GM18498 (cell line): ENCODE data around the gene CCDC86.

Experiments used
- ATAC-seq: cut with Tn5 transposase; IDR thresholded peaks from one replicate; pipeline ENCODE4 v1.9.1; 2021; ENCODE audit warnings: mild to moderate bottlenecking, moderate library complexity; ENCODE audit not compliant: unreplicated experiment

Gene CCDC86

DNA sequence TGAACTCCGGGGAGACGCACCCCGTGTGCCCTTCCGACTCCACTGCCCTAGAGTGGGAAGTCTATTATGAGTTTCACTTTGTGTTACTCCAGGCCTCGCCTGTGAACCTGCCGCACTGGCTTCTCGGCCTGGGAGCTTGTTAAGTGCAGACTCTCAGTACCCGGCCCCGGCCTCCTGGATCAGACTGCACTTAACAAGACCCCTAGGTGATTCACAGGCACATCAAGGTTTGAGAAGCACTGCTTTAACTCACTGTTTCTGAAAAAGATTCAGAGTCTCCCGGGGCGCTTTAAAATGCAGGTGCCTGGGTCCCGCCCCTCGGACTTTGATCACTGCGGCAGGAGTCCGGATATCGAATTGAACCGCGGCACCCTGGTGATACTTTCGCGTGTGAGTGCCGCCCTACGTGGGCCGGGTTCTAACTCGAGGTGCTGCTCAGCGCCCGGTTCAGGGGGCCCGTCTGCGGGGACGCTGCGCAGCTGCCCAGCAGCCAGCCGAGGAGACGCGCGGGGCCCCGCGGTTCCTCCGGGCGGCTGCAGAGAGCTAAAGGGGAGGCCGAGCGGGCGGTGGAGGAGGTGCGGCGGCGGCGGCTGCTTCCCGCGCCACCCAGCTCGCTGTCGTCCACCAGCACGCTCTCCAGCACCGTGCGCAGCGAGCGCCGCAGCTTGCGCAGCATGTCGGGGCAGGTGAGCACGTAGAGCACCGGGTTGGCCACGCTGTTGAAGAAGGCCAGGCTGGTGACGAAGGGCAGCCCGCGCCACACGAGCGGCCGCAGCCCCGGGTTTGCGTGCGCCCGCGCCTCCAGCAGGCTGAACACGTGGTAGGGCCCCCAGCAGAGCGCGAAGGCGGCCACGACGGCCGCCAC, 10.4 kb downstream of the CCDC86 start:
- ATAC-seq: no peak

GRCh38 chr11:60852982-60853950, 11.4 kb downstream of the CCDC86 start:
- ATAC-seq: no peak

DNA sequence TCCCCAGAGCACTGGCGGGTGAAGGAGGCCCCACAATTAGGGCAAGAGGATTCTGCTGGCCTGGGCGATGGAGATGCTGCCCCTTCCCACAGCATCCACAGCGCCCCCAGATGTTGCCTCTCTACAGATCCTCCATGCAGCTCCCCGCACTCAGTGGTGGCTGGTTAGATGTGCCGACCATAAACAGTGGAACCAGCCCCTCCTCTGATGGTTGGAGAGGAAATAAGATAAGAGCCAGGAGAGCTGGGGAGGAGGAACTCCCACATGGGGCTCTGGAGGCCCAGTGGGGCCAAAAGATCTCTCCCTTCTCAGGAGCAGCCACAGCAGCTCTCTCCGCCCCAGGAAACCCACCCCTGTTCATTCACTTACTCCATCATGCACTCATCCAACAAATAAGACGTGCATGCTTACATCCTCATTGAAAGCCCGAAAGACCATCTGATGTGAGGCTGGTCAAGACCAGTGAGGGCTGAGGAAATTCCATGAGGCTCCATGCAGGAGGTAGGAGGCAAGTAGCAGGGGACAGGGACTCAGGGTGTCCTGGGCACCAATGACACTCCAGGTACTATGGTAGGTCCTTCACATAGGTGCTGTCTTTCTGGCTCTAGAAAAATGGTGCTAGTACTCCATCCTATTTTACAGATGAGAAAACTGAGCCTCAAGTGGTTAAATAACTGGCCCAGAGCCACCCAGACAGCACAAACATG, 12.4 kb downstream of the CCDC86 start:
- no peak for ATAC-seq

DNA sequence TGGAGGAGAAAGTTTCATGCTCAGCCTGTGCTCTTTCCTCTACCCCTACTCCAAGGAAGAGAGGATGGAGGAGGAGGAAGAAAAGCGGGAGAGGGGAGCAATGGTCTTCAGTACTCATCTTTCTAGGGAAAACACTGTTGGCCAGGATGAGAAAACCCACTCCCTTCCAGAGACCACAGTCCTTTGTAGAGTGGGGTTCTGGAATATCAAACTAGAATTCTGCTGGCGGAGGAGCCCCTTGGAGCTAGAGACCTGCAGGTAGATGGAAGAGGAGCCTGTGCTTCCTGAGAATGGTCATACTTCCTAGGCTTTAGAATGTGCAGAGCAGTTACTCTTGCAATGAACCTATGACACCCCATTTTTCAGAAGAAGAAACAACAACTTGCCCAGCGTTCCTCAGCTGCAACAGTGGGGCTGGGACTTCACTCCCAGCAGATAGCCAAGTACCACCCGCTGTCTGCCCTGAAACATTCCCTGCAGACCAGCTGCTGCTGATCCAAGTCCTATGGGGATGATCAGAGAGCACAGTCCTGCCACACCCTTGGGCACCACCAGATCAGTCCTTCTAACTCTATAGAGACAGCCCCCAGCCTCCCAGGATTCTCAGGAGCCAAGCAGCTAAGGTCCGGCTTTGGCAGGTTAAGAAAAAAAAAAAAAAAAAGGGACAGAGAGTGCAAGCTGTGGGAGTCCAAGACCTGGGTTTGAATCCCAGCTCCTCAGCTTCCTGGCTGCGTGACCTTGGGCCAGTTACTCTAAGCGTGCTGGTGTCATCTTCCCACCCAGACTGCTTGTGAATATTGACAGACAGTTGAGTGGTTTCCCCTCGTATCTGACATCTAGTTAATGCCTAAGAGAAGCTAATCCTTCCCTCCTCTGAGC, 13.2 kb downstream of the CCDC86 start:
- no peak for ATAC-seq

GRCh38 chr11:60855726-60856633, 14.1 kb downstream of the CCDC86 start, which contains the start of gene PTGDR2:
Gene PTGDR2 (minus strand): TSS chr11:60855950. CDS start chr11:60853722, 2,228 bp downstream.
- no peak for ATAC-seq

DNA sequence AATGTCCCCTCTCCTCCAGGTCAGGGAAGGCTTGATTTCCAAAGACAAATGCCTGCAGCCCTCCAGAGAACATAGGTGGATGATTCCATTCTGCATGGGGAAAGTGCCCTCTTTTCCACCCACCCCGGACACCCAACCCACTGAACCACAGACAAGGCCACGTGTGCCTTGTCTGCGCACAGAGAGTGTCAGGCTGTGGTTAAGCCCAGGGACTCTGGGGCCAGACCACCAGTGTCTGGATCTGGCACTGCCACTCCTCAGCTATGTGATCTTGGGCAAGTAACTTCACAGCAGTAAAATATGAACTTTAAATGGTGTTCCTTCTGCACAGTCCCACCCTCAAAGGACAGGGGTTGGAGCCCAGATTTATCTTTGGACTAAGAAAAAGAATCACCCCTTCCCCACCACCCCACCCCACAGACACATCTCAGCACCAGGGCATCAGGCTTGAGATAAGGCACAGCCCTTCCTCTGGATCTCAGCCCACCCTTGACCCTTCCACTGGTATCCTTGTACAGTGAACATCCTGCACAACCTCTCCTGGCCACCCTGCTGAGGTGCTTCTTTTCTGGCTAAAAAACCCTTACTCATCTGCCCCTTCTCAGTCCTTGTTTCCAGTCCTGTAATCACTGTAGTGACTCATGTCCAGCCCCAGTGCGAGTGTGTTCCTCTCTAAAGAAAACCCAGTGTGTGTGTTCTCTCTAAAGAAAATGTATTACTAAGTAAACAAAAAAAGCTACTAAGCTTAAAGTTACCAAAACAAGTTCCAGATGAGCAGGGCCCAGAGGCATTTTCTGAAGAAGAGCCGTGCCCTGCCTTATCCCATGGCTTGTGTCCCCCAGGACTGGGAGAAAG, 15.7 kb downstream of the CCDC86 start:
- ATAC-seq: no peak

GRCh38 chr11:60858236-60858635, 16.3 kb downstream of the CCDC86 start:
- no peak for ATAC-seq

GRCh38 chr11:60858731-60859464, 17.0 kb downstream of the CCDC86 start:
- ATAC-seq: no peak

DNA sequence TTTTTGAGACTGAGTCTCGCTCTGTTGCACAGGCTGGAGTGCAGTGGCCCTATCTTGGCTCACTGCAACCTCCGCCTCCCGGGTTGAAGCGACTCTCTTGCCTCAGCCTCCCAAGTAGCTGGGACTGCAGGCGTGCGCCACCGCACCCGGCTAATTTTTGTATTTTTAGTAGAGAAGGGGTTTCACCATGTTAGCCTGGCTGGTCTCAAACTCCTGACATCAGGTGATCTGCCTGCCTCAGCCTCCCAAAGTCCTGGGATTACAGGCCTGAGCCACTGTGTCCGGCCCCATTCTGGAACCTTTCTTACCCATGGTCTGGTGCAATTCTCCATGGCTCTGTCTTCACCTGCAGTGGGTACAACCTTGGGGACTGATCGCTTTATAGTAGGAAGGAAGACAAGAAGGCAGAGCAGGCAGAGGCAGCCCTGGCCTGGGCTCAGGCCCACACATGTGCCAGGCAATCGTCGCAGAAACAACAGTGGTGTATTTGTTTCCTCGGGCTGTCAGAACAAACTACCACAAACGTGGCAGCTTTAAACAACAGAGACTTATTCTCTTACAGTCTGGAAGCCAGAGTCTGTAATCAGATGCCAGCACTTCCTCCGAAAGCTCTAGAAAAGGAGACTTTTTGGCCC, 17.8 kb downstream of the CCDC86 start:
- no peak for ATAC-seq

- ATAC-seq: no peak
Measured at GRCh38 chr11:60860943-60861342, 19.0 kb downstream of the CCDC86 start.

GRCh38 chr11:60862171-60862570, 20.3 kb downstream of the CCDC86 start:
- ATAC-seq: no peak

GRCh38 chr11:60863550-60864521, 21.9 kb downstream of the CCDC86 start:
- no peak for ATAC-seq

- no peak for ATAC-seq
Measured at GRCh38 chr11:60864856-60865513, 23.1 kb downstream of the CCDC86 start.

DNA sequence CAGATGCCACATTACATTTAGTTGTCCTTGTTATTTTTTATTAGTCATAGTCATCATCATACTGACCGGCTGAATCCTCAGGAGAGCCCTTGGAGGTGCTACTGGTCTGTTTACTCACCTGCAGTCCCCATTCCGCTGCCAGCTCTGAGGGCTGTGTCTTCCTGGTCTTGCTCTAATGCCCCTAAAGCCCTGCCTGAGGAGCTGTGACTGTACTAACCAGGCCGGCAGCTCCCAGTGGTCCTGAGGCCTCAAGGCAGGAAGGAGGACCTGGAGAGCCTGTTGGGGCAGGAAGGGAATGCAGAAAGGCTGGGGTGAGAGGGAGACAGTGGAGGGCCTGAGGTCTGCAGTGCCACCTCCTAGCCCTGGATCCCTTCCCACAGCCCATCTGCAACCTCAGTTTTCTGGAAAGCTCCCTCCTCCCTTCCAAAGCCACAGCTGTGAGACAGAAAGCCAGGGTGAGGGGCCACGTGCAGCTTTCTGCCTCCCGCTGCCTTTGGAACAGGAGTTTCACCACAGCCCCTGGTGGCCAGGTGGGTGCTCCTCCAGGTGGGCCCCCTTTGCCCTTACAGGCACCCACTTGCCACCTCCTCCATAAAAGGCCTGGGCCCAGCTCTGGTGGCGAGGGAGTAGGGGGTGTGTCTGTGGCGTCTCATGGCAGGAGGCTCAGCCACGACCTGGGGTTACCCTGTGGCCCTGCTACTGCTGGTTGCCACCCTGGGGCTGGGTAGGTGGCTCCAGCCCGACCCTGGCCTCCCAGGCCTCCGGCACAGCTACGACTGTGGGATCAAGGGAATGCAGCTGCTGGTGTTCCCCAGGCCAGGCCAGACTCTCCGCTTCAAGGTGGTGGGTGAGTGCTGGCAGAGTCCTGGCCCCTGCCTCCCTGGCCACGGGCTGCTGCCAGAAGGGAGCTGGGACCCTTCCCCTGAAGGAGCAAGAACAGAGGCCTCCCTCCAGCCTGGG, 25.3 kb downstream of the CCDC86 start, which contains the start of gene ZP1:
Gene ZP1, plus strand, starts transcription at position 632 of the 960 bp plus-strand sequence. Its CDS starts 20 bp downstream, at position 652.
- no peak for ATAC-seq
